A549 (cell line): ENCODE measurements around the gene YPEL1. TPM values are rescaled to one million over a fixed set of nuclear protein-coding genes. Genes with fewer than 3 reads are reported as not detected.

Source experiments
- ATAC-seq, 2 experiments: fragments of 200-7000 bp in 1 of 2; fragments of >200 bp in 1 of 2; cut with Nextera tagmentation in 1 of 2; cut with Tn5 transposase in 1 of 2; 3 replicates each; pipeline versions ENCODE4 v1.8.0 to v1.9.1; 2018 to 2020; ENCODE audit warnings: mild to moderate bottlenecking in 1 of 2, moderate library complexity in 1 of 2
- CTCF ChIA-PET: fragments of 300-600 bp; sonication (Branson Sonifier 250); formaldehyde crosslinking; extraction: SDS; loops from one replicate; lab custom pipeline; 2021; ENCODE audit warnings: antibody characterized with exemption, inconsistent platforms; lab: Yijun Ruan, JAX
- POLR2A ChIA-PET: fragments of 350-600 bp; formaldehyde crosslinking; extraction: SDS; loops from one replicate; lab custom pipeline; 2021; ENCODE audit warnings: antibody characterized with exemption, inconsistent platforms; lab: Yijun Ruan, JAX
- DNase-seq, 2 experiments: peaks; one replicate each; pipeline versions ENCODE4 v3.0.0 to v3.0.0-alpha.2; 2011 to 2016; ENCODE audit warnings: low read depth in 1 of 2, low spot score in 1 of 2
- FAIRE-seq: peaks from 2 replicates; lab custom pipeline; 2011; peaks lifted over from hg19 to GRCh38; lab: Jason Lieb, UNC
- H3K27ac ChIP-seq, 2 experiments: fragments of >200 bp; sonication (Bioruptor Twin); formaldehyde crosslinking; 3 replicates each; pipeline ENCODE4 v1.5.1; 2016 to 2017
- H3K4me1 ChIP-seq: fragments of >200 bp; sonication (Bioruptor Twin); formaldehyde crosslinking; 3 replicates; pipeline ENCODE4 v1.6.1; 2016
- H3K4me2 ChIP-seq: fragments of >200 bp; sonication (Bioruptor Twin); formaldehyde crosslinking; 3 replicates; pipeline ENCODE4 v1.6.1; 2016
- H3K4me3 ChIP-seq: fragments of >200 bp; sonication (Bioruptor Twin); formaldehyde crosslinking; 3 replicates; pipeline ENCODE4 v1.5.1; 2016
- H3K9me3 ChIP-seq: fragments of >200 bp; sonication (Bioruptor Twin); formaldehyde crosslinking; 3 replicates; pipeline ENCODE4 v1.6.1; 2016
- ATOH8 ChIP-seq: fragments of 250-450 bp; sonication (Bioruptor Pico); IDR thresholded peaks from 2 replicates; pipeline ENCODE4 v1.5.0; 2020; ENCODE audit warnings: low read depth, mild to moderate bottlenecking, moderate library complexity
- CHD2 ChIP-seq: fragments of 150-350 bp; IDR thresholded peaks from 2 replicates; pipeline ENCODE4 v1.6.1; 2014; ENCODE audit warnings: low read length; ENCODE audit not compliant: partially characterized antibody
- CHD4 ChIP-seq: fragments of 200-600 bp; sonication (generic); IDR thresholded peaks from 2 replicates; pipeline ENCODE4 v1.6.1; 2016; ENCODE audit warnings: antibody characterized with exemption, mild to moderate bottlenecking, borderline replicate concordance
- E2F6 ChIP-seq: IDR thresholded peaks from 2 replicates; pipeline ENCODE4 v1.6.1; 2012; ENCODE audit warnings: low read depth, borderline replicate concordance
- EHF ChIP-seq: fragments of 250-450 bp; sonication (Bioruptor Pico); IDR thresholded peaks from 2 replicates; pipeline ENCODE4 v1.5.0; 2020; ENCODE audit warnings: mild to moderate bottlenecking
- ELK1 ChIP-seq: fragments of 150-350 bp; IDR thresholded peaks from 2 replicates; pipeline ENCODE4 v1.6.1; 2014; ENCODE audit warnings: low read depth, mild to moderate bottlenecking, low read length
- FOSB ChIP-seq: fragments of 250-450 bp; sonication (Bioruptor Pico); IDR thresholded peaks from 2 replicates; pipeline ENCODE4 v1.5.0; 2020; ENCODE audit warnings: mild to moderate bottlenecking, moderate library complexity
- HDAC2 ChIP-seq: fragments of 200-600 bp; sonication (generic); IDR thresholded peaks from 2 replicates; pipeline ENCODE4 v1.6.1; 2016
- HMGXB4 ChIP-seq: fragments of 250-450 bp; sonication (Bioruptor Pico); IDR thresholded peaks from 2 replicates; pipeline ENCODE4 v1.5.0; 2021; ENCODE audit warnings: mild to moderate bottlenecking, moderate library complexity, borderline replicate concordance
- KDM1A ChIP-seq: fragments of 200-600 bp; sonication (generic); IDR thresholded peaks from 2 replicates; pipeline ENCODE4 v1.6.1; 2016; ENCODE audit warnings: low read depth, mild to moderate bottlenecking
- MAX ChIP-seq: IDR thresholded peaks from 2 replicates; pipeline ENCODE4 v1.6.1; 2012
- PBX3 ChIP-seq: IDR thresholded peaks from 2 replicates; pipeline ENCODE4 v1.6.1; 2012
- POLR2A ChIP-seq: IDR thresholded peaks from 2 replicates; pipeline ENCODE4 v1.6.1; 2012; ENCODE audit warnings: mild to moderate bottlenecking, low read length
- REST ChIP-seq: fragments of 200-600 bp; sonication (generic); IDR thresholded peaks from 2 replicates; pipeline ENCODE4 v1.6.1; 2016; ENCODE audit warnings: antibody characterized with exemption, mild to moderate bottlenecking, moderate library complexity
- RFX5 ChIP-seq: fragments of 450-650 bp; IDR thresholded peaks from 2 replicates; pipeline ENCODE4 v1.7.1; 2014; ENCODE audit warnings: antibody characterized with exemption, mild to moderate bottlenecking, moderate library complexity
- RNF2 ChIP-seq: fragments of 200-600 bp; sonication (generic); IDR thresholded peaks from 2 replicates; pipeline ENCODE4 v1.6.1; 2016; ENCODE audit warnings: low read depth, mild to moderate bottlenecking, antibody characterized with exemption, moderate library complexity, borderline replicate concordance
- TFCP2L1 ChIP-seq: fragments of 250-450 bp; sonication (Bioruptor Pico); IDR thresholded peaks from 2 replicates; pipeline ENCODE4 v1.5.0; 2021; ENCODE audit warnings: mild to moderate bottlenecking
- ZC3H11A ChIP-seq: fragments of 450-650 bp; IDR thresholded peaks from 2 replicates; pipeline ENCODE4 v1.6.1; 2014; ENCODE audit warnings: antibody characterized with exemption, mild to moderate bottlenecking
- ZSCAN20 ChIP-seq: fragments of 250-450 bp; sonication (Bioruptor Pico); IDR thresholded peaks from 2 replicates; pipeline ENCODE4 v1.8.0; 2022; ENCODE audit warnings: mild to moderate bottlenecking, moderate library complexity
- WGBS: methylation state at CpG from one replicate; pipeline ENCODE4 v1.1.6; 2017; ENCODE audit errors: missing lambda C conversion rate; 5-methylcytosine and 5-hydroxymethylcytosine counted together
- polyA plus RNA-seq, 4 experiments: library from polyadenylated mRNA; depleted of rRNA in 3 of 4; stranded (reverse); fragments of >200 nt; fragmentation: RNase III in 1 of 4; extraction: RNeasy Plus Mini Kit Qiagen cat#74134 plus additional on column Dnase treatment in 1 of 4; gene quantifications; 2 replicates in 3 of 4; 3 replicates in 1 of 4; pipeline ENCODE4 v1.2.3, GENCODE V29; 2011 to 2017

The YPEL1 gene
- polyA plus RNA-seq, 2 of the 4 experiments (the other 2 are of a cell fraction): 0.22 to 0.59 TPM

- Histone ChIP-seq H3K9me3 (no peaks in the 10 kb centered on the region), H3K4me3 (no peak overlapping the region), H3K4me2 (no peak overlapping the region), H3K27ac (no peak overlapping the region), H3K4me1 (no peaks in the 10 kb centered on the region)
- ChIA-PET CTCF (interaction anchor here (1.6 kb wide), 1 partner anchor 13 kb away, joined by 4 read pairs; no protein-coding TSS in a partner anchor), POLR2A (no interaction called here)
- DNase-seq (no peak), ATAC-seq (no peak), FAIRE-seq (no peak)
- no peak for TF ChIP-seq MAX
- TF ChIP-seq REST: no peak
- TF ChIP-seq PBX3: no peak
- no peak for TF ChIP-seq CHD2
- TF ChIP-seq EHF (CRISPR knock-in tag): no peak
- TF ChIP-seq TFCP2L1 (CRISPR knock-in tag): no peak
- TF ChIP-seq E2F6: no peak
- TF ChIP-seq HDAC2: no peak
- TF ChIP-seq ZSCAN20 (CRISPR knock-in tag): no peak
- no peak for TF ChIP-seq FOSB (CRISPR knock-in tag)
- no peak for TF ChIP-seq ELK1
- TF ChIP-seq CHD4: no peak
- TF ChIP-seq KDM1A: no peak
- TF ChIP-seq RFX5: no peak
- TF ChIP-seq RNF2: no peak
- TF ChIP-seq POLR2A: no peak
- no peak for TF ChIP-seq ATOH8 (CRISPR knock-in tag)
- TF ChIP-seq ZC3H11A: no peak
- no peak for TF ChIP-seq HMGXB4 (CRISPR knock-in tag)
- 100% methylated on average over 2 of the region's 4 CpGs for WGBS
Observed at GRCh38 chr22:21759093-21759492, 23.5 kb upstream of the YPEL1 start.
